HG02852 (cell line): Measurements from ENCODE around the gene ZEB2.

Experiments used
- ATAC-seq: cut with Tn5 transposase; IDR thresholded peaks from one replicate; pipeline ENCODE4 v1.9.1; 2021; ENCODE audit warnings: mild to moderate bottlenecking, moderate library complexity; ENCODE audit not compliant: unreplicated experiment

Gene ZEB2

DNA sequence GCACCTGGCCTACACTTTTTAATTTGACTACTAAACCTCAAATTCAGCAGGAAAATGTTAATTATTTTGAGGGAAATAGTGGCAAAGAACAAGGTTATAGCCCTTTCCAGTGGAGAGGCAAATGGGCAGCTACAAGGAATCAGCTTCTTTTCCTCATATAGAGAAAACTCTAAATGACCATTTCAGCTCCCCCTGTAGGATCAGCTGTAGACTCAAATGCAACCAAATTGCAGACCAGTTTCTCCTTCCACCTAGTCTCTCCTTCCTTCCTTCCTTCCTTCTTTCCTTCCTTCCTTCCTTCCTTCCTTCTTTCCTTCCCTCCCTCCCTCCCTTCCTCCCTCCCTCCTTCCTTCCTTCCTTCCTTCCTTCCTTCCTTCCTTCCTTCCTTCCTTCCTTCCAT lies 158.2 kb downstream of the ZEB2 start:
- no peak for ATAC-seq

DNA sequence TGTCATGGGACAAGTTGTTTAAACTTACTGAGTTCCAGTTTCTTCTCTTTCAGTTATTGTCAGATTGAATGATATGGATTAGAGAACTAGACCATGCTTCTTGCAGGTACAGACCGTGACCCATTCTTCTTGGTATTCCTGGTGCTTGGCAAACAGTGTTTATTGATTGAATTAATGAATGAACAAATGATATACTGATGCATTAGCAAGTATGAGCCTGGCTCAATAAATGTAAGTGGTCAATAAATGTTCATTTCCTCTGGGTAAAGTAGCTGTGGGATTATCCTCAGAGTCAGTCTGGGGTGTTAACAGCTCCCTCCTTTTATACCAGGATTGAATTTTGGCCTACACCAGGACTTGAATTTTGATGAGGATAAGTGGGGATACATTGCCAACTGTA lies 160.2 kb downstream of the ZEB2 start:
- ATAC-seq: no peak

DNA sequence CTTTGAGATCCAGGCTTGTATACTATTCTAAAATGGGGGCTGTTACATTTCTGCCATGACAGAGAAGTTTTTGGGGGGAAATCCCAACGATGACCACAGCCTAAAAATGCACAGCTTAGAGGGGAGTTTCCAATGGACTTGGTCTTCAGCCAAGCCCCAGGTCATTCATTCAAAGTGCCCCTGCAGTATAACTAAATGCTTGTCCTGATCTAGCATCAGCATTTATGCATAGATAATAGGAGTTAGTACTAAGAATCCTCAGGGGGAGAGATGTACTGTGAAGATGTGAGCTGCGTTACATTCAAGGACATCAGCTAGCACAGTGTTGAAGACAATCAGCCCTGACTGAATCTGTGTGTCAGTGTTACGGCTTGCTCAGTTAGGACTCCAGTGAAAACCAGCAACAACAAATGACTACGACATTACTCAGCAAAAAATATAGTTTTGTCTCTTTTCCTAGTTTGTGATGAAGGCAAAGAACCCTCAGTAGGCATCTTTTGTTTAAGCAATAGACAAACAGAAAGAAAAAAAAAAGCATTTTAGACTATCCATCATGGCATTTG lies 160.9 kb downstream of the ZEB2 start:
- ATAC-seq: peak; percentile 58

DNA sequence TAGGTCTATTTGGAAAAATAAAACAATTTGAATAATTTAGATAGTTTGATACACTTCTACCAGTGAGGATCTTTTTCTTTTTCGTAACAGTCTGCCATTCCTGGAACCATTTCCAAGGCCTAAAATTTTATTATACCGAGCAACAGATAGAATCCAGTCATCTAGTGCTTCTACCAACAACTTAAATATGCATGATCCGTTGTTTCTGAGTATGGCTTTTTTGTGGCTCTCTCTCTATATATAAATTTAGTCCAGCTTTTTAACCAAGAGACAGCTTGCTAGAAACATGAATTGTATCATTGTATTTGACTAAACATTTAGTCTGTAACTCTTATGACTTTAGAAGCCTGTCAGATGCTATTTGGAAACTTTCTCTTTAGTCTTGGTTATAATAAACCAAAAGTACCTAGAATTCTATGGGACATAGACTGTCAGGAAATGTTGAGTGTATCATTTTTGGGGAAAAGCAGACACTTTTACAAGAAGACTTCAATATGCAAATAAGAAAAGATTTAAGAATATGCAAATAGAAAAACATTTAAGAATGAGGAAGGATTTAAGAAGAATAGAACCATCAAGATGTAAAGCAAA lies 161.4 kb downstream of the ZEB2 start:
- ATAC-seq: peak; percentile 6

DNA sequence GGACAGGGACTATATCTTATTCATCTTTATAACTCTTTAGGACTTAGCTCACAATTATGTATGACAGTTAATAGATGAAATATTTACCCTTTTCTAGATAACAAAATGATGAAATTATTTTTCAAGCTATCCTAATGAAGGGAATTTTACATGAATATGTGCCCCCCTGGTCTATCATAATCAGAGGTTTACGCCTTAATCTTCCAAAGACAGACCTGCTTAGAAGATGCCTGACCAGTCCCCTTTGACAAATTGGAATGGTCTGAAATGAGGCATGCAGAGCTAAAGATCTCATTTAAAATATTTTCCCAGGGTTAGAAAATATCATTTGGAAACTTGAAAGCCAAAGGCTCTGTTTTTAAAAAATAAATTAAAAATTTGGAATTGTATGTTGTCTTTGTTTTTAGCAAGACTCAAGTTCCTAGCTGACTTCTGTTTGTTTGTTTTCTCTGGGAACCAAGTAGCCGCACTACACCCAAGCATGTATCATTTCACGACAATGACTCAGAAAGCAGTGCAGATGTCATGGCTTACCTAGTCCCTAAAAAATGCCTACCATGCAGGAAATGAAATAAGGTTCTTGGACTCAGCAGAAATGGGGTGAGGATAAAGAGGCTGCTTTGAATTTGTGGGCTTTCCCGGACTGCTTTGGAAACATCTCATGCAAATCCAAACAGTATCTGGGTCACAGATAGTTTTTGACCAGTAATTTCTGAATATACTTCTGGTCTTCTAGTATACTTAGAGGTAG lies 162.1 kb downstream of the ZEB2 start:
- peak; percentile 79 for ATAC-seq

DNA sequence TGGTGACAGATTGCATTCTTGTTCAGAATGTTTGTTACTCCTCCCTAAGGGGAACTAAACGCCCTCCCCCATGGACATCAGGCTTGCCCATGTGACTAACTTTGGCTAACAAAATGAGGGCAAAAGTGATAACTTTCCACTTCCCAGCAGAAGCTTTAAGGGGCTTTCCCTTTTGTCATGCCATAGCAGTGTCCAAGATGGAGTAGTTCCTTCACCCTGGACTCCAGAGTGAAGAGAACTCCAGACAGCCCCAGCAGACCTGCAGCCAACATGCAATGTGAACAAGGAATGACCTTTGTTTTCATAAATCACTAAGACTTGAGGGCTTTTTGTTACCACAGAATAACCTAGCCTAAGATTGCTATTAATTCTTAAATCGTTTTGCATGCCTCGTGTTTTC lies 163.5 kb downstream of the ZEB2 start:
- no peak for ATAC-seq

DNA sequence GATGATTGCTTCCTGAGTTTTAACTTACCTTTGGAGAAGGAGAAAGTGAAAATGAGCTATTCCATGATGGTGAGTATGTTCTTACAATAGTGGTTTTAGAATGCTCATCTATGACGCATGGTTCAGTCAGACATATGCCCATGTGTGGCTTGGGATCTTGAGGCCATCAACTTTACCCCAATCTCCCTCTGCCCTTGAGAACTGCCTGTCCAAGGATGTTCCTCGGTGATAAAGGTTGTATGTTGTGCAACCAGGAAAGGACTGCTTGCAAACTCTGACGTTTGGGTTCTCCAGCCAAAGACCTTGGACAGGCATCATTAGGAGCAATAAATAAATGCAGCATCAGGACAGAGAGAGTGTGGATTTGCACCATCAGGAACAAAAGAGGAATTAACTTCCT lies 165.0 kb downstream of the ZEB2 start:
- ATAC-seq: no peak

DNA sequence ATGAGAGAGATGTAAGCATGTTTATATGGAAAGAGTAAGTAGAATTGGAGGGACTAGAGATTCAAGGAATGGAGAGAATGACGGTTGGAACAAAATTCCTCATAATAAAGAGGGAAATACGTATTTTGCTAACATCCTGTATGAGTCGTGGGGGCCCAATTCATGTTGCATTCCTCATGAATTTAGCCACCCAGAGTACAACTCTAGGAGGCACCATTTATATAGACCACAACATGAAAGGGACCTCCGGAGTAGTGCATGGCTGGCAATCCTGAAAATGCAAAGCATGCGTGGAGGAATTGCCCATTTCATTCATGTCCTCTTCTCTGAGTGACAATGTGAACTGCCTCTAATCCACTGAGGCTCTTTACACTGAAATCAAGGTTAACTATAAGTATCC lies 168.2 kb downstream of the ZEB2 start:
- ATAC-seq: no peak

DNA sequence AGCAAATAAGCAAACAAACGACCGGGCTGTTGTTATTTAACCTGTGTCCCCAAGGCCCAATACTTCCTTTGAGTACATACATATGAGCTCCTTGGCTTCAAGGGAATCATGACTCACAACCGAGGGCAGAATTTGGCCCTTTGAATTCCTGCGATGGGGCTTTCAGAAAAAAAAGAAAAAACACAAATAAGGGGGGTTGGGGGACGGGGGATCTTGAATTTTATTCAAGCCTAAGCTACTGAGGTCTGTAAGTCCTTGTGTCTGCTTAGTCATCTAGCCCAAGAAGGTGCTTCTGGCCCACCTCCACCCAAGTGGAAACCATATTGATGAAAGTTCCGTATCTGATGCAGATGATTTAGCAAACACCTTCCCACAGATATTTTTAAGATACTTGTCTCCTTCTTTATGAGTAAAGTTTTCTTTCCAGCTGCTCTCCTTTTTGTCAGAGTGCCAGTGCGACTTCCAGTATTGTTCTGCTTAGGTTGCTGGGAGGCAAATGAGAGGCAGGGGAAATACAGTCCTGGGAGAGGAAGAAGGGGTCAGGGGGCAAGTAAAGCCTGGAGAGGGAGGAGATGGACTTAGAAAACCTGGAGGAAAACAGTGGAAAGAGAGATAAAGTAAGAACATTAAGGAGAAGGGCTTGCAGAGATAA lies 169.6 kb downstream of the ZEB2 start:
- ATAC-seq: no peak

DNA sequence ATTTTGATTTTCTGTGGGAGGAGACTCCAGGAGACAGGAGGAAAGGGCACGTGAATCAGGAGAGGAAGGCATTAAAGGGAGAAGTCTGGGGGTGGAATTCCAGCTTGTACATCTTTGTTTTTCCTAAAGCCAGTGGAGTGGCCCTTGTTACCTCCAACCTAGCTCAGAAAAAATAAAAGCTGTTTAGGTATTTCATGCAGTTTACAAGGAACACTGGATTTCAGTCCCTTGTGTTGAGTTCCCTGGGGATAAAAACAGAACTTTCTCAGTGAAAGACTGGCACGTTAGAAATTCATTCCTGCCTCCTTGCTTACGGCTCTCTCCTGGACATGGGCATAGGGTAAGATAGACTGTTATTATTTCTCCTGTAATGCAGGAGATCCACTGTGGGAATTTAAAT lies 170.2 kb downstream of the ZEB2 start:
- ATAC-seq: no peak

DNA sequence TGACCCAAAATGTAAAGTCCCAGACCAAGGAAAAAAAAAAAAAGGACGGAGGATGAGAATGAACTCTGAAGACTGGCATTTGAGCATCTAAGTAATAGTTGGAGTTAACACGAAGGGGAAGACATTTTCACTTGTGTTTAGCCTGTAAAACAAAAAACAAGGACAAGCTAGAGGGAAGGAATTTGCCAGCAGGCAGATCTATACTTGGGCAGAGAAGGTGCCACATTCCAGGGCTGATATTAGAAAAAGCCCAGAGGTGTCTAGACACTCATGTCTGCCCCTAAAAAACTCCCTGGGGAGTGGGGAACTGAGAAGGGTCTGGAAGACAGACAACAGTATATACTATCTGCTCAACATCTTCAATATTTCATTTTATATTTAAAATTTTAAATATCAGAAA lies 171.1 kb downstream of the ZEB2 start:
- ATAC-seq: no peak

DNA sequence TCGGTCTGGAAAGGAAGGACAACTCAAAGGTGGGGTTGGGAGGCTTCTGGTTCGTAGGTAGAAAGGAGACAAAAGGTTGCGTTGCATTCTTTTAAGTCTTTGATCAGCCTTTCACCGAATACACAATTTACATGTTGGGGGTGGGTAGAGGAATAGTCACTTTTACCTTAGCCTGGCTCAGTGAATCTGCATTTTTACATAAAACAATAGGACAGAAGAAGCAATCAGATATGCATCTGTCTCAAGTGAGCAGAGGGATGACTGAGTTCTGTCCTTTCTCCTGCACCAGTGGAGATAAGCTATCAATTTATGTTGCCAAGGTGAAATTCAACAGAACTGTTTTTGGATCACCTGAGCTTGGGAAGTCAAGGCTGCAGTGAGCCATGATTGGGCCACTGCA lies 173.7 kb downstream of the ZEB2 start:
- ATAC-seq: no peak

DNA sequence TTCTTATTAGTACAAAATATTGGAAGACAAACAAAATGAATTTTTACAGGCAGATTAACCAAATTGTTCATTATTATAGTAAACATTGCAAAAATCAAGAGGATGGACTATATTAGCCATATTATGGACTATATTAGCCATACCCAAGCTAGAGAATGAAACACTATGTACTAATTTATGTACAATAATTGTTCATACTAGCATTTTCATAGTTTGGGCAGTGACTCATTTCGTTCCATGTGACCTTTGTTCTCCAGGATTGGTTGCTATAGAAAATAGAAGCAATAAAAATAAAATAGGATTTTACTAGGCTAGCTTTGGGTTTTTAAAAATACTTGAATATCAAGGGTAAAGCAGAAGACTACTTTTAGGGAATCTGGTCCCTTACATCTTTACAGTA lies 176.8 kb downstream of the ZEB2 start:
- ATAC-seq: no peak

DNA sequence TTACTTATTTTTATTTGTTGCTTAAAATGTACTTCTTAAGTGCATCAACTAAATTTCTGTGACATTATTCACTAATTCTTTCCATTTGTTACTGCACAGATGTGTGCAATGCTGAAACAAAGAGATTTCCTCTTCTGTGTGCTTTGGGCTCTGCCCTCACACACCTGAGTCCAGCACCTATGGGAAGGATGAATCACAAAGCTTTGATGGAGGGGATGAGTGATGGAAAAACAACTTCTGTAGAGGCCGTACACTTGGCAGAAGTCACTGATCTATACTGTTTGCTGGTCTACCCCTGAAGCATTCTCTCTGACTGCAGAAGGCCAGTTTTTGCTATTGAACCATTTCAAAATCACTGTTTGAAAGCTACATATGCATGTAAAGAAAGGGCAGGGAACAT lies 178.4 kb downstream of the ZEB2 start:
- ATAC-seq: no peak

DNA sequence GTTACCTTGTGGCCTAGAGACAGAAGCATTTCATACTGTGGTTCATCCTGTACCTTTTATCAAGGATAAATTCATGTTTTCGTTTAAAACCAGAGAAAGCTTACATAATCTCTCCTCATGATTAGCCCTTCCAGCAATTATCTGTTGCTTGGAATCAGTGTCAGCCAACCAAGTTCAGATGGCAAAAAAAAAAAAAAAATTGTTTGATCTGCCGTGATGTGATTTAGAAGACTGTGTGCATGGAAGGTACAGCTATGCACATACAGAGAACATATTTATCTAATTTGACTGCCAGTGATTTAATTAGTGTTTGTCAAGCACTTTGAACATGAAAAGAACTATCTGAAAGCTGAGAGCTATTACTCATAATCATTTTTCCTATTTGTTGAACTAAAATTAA lies 180.9 kb downstream of the ZEB2 start:
- no peak for ATAC-seq

DNA sequence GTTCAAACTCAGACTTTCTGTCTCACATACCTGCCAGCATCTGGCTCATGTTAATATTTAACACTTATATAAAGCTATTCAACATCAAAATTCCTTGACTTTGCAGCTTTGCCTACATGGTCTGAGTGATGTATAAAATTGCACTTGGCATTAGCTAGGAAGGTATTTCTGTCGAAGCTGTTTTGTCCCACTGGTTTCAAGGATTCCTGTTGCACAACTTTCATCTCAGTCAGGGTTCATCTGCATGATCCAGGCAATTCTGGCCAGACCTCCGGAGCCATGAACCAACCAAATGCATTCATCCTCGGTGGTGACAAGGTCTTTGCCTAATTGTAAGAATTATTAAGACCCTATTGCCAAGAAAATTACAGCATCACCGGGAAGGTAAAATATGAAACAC lies 185.4 kb downstream of the ZEB2 start:
- ATAC-seq: no peak
